ENCODE data around the gene ARFGEF2. TPM values are rescaled to one million over a fixed set of nuclear protein-coding genes. Genes with fewer than 3 reads are reported as not detected.

Gene ARFGEF2
- total RNA-seq, 2 experiments from 2014 or later: 19.8 to 20.6 TPM

- H3K4me1 Mint-ChIP-seq: no peaks in the 10 kb centered on the region
- H3K9me3 Mint-ChIP-seq: no peaks in the 10 kb centered on the region
- H3K27me3 Mint-ChIP-seq: no peaks in the 10 kb centered on the region
- ATAC-seq (ENCODE audit: low read depth) (no peak), DNase-seq (no peak)
- H3K36me3 Mint-ChIP-seq: peaks cover 7% of the 10 kb centered on the region
- POLR2A ChIA-PET: interaction anchor here (0.7 kb wide), 1 partner anchor 22 kb away, joined by 5 read pairs; no protein-coding TSS in a partner anchor
- H3K27ac Mint-ChIP-seq: no peak overlapping the region
- no peak overlapping the region for H3K4me3 Mint-ChIP-seq
These were observed 109.6 kb downstream of the ARFGEF2 start for GRCh38 chr20:49030954-49031619.

DNA sequence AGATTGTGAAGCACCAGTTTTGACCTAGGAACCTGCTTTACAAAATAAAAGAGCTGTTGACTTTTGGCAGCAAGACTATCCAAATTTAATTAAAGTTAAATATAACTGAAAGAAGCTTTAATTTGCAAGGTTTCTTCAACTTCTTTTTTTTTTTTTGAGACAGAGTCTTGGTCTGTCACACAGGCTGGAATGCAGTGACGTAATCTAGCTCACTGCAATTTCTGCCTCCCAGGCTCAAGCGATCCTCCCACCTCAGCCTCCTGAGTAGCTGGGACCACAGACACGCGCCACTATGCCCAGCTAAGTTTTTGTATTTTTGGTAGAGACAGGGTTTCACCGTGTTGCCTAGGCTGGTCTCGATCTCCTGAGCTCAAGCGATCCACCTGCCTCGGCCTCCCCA is 110.9 kb downstream of the ARFGEF2 start:
- DNase-seq (no peak), ATAC-seq (ENCODE audit: low read depth) (no peak)
- POLR2A ChIA-PET: no interaction called here
- peaks cover 7% of the 10 kb centered on the region for H3K36me3 Mint-ChIP-seq
- no peaks in the 10 kb centered on the region for H3K9me3 Mint-ChIP-seq
- no peaks in the 10 kb centered on the region for H3K27me3 Mint-ChIP-seq
- no peak overlapping the region for H3K27ac Mint-ChIP-seq
- no peak overlapping the region for H3K4me3 Mint-ChIP-seq
- H3K4me1 Mint-ChIP-seq: peaks cover 3% of the 10 kb centered on the region

GRCh38 chr20:49034070-49034732 is 112.7 kb downstream of the ARFGEF2 start:
- POLR2A ChIA-PET: no interaction called here
- H3K36me3 Mint-ChIP-seq: peaks cover 7% of the 10 kb centered on the region
- ATAC-seq (ENCODE audit: low read depth): no peak
- DNase-seq: no peak
- peaks cover 11% of the 10 kb centered on the region for H3K4me1 Mint-ChIP-seq
- H3K9me3 Mint-ChIP-seq: no peaks in the 10 kb centered on the region
- no peaks in the 10 kb centered on the region for H3K27me3 Mint-ChIP-seq
- no peak overlapping the region for H3K4me3 Mint-ChIP-seq
- no peak overlapping the region for H3K27ac Mint-ChIP-seq

- Mint-ChIP-seq H3K4me3 (peak overlapping the region; percentile 21), H3K9me3 (no peaks in the 10 kb centered on the region), H3K4me1 (peaks cover 12% of the 10 kb centered on the region), H3K27ac (peak overlapping the region; percentile 47), H3K27me3 (no peaks in the 10 kb centered on the region), H3K36me3 (peaks cover 5% of the 10 kb centered on the region)
- ATAC-seq (ENCODE audit: low read depth) (peak; percentile 56), DNase-seq (no peak)
- POLR2A ChIA-PET: interaction anchor here (1.0 to 1.2 kb wide), 2 partner anchors 9 to 12 kb away, joined by 3 to 7 read pairs; partner anchors contain the start of gene CSE1L
These were observed 116.5 kb downstream of the ARFGEF2 start for GRCh38 chr20:49037962-49038387.

DNA sequence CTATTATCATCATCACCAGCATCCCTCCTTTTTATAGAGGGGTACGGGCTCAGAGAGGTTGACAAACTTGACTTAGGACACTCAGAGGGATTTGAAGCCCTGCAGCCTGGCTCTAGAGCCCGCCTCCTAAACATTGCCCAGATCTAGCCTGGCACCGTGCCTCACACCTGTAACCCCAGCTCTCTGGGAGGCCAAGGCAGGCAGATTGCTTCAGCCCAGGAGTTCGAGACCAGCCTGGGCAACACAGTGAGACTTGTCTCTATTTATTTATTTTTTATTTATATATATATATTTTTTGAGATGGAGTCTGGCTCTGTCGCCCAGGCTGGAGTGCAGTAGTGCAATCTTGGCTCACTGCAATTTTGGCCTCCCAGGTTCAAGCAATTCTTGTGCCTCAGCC is 118.3 kb downstream of the ARFGEF2 start:
- no peaks in the 10 kb centered on the region for H3K9me3 Mint-ChIP-seq
- H3K4me1 Mint-ChIP-seq: peaks cover 14% of the 10 kb centered on the region
- peaks cover 3% of the 10 kb centered on the region for H3K36me3 Mint-ChIP-seq
- H3K4me3 Mint-ChIP-seq: no peak overlapping the region
- ATAC-seq (ENCODE audit: low read depth): no peak
- no peak overlapping the region for H3K27ac Mint-ChIP-seq
- H3K27me3 Mint-ChIP-seq: no peaks in the 10 kb centered on the region
- POLR2A ChIA-PET: interaction anchor here (0.5 kb wide), 1 partner anchor 25 kb away, joined by 3 read pairs; no protein-coding TSS in a partner anchor
- no peak for DNase-seq

DNA sequence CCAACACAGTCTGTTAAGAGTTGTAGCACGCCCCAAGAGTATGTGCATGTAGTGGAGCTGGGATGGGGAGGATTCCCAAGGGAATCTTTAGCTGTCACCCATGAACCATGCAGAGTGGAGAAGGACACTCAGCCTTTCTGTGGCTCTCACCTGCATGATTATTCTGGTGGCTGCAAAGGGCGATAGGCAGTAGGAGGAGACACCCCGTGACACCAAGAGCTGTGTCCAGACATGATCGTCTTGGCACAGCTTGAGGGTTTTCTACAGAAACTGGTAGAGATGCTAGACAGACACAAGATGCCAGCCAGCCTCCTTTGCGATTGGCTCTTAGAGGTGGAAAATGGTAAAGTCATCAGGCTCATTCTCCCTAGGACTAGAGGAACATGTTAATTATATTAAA is 121.5 kb downstream of the ARFGEF2 start:
- Mint-ChIP-seq H3K27me3 (no peaks in the 10 kb centered on the region), H3K4me1 (peaks cover 21% of the 10 kb centered on the region), H3K27ac (no peak overlapping the region), H3K9me3 (no peaks in the 10 kb centered on the region), H3K4me3 (no peak overlapping the region), H3K36me3 (peaks cover 9% of the 10 kb centered on the region)
- POLR2A ChIA-PET: no interaction called here
- ATAC-seq (ENCODE audit: low read depth): no peak
- no peak for DNase-seq

GRCh38 chr20:49045440-49046086 is 124.1 kb downstream of the ARFGEF2 start:
- Mint-ChIP-seq H3K27ac (peak overlapping the region; percentile 99), H3K27me3 (no peaks in the 10 kb centered on the region), H3K36me3 (peaks cover 20% of the 10 kb centered on the region), H3K4me1 (peaks cover 27% of the 10 kb centered on the region), H3K9me3 (no peaks in the 10 kb centered on the region), H3K4me3 (peak overlapping the region; percentile 97)
- ATAC-seq (ENCODE audit: low read depth) (peak; percentile 11), DNase-seq (no peak)
- POLR2A ChIA-PET: interaction anchor here (0.5 to 2.4 kb wide), 19 partner anchors 8 to 1403 kb away, joined by 3 to 7 read pairs (median 4); partner anchors contain the start of genes ARFGEF2, DDX27, STAU1 and ZNFX1

- H3K4me1 Mint-ChIP-seq: peaks cover 29% of the 10 kb centered on the region
- peaks cover 26% of the 10 kb centered on the region for H3K36me3 Mint-ChIP-seq
- POLR2A ChIA-PET: interaction anchor here (0.5 to 2.4 kb wide), 25 partner anchors 8 to 1690 kb away, joined by 3 to 7 read pairs (median 4); partner anchors contain the start of genes ARFGEF2, DDX27, STAU1 and ZMYND8
These were observed 124.8 kb downstream of the ARFGEF2 start, which contains the start of gene CSE1L for GRCh38 chr20:49046087-49046900. CSE1L (plus strand) TSS chr20:49046312; CDS start chr20:49058464, 12,152 bp downstream.

GRCh38 chr20:49052334-49052733 is 130.8 kb downstream of the ARFGEF2 start:
- peak overlapping the region; percentile 3 for H3K4me3 Mint-ChIP-seq
- DNase-seq: no peak
- H3K9me3 Mint-ChIP-seq: no peaks in the 10 kb centered on the region
- no peak for ATAC-seq (ENCODE audit: low read depth)
- H3K27ac Mint-ChIP-seq: no peak overlapping the region
- peaks cover 39% of the 10 kb centered on the region for H3K36me3 Mint-ChIP-seq
- POLR2A ChIA-PET: no interaction called here
- H3K4me1 Mint-ChIP-seq: peaks cover 35% of the 10 kb centered on the region
- no peaks in the 10 kb centered on the region for H3K27me3 Mint-ChIP-seq

More at GRCh38 chr20:49046087-49046900, 124.8 kb downstream of the ARFGEF2 start, which contains the start of gene CSE1L:
- H3K9me3 Mint-ChIP-seq: no peaks in the 10 kb centered on the region
- no peaks in the 10 kb centered on the region for H3K27me3 Mint-ChIP-seq
- DNase-seq: peak; percentile 99
- peak within 1 kb of the TSS; percentile 97 for H3K4me3 Mint-ChIP-seq
- peak within 1 kb of the TSS; percentile 99 for H3K27ac Mint-ChIP-seq
- peak; percentile 90 for ATAC-seq (ENCODE audit: low read depth)

DNA sequence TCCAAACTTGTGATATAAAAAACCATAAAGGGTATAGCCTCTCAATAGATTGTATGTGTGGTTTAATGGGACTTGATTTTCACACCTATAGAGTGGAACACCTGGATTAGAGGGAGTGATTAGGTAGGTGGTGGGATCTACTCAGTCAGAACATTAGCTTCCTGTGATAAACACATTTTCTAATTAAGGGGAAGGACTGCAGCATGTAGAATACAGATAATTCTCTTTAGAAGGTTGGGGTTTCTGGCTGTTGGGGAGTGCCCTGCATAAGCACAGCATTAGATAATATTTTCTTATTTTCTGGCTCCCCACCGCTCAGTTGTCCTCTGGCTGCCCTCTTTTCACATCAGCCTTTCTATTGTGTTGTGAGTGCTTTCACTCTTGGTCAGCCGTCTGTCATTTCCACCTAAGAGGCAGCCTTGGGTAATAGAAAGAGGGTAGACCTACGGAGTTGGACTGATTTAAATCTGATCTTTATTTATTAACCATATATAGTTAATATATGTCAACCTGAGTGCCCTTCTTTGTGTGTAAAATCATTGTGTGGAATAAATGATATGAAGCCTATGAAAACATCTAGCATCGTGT is 132.6 kb downstream of the ARFGEF2 start:
- POLR2A ChIA-PET: no interaction called here
- peaks cover 22% of the 10 kb centered on the region for H3K4me1 Mint-ChIP-seq

GRCh38 chr20:49063279-49063678 is 141.8 kb downstream of the ARFGEF2 start:
- H3K4me3 Mint-ChIP-seq: no peak overlapping the region
- no peak for ATAC-seq (ENCODE audit: low read depth)
- DNase-seq: no peak
- no peaks in the 10 kb centered on the region for H3K9me3 Mint-ChIP-seq
- no peak overlapping the region for H3K27ac Mint-ChIP-seq
- peaks cover 17% of the 10 kb centered on the region for H3K36me3 Mint-ChIP-seq
- no peaks in the 10 kb centered on the region for H3K4me1 Mint-ChIP-seq
- POLR2A ChIA-PET: interaction anchor here (0.6 kb wide), 2 partner anchors 189 to 246 kb away, joined by 3 read pairs; no protein-coding TSS in a partner anchor
- no peaks in the 10 kb centered on the region for H3K27me3 Mint-ChIP-seq

More for the DNA sequence above, 132.6 kb downstream of the ARFGEF2 start:
- no peak for DNase-seq
- peak overlapping the region; percentile 28 for H3K27ac Mint-ChIP-seq
- ATAC-seq (ENCODE audit: low read depth): no peak
- no peaks in the 10 kb centered on the region for H3K27me3 Mint-ChIP-seq
- no peak overlapping the region for H3K4me3 Mint-ChIP-seq
- H3K36me3 Mint-ChIP-seq: peaks cover 28% of the 10 kb centered on the region
- no peaks in the 10 kb centered on the region for H3K9me3 Mint-ChIP-seq

GRCh38 chr20:49074521-49074920 is 153.0 kb downstream of the ARFGEF2 start:
- POLR2A ChIA-PET: interaction anchor here (2.4 kb wide), 1 partner anchor 28 kb away, joined by 6 read pairs; the partner anchor contains the start of gene CSE1L
- Mint-ChIP-seq H3K4me1 (peaks cover 5% of the 10 kb centered on the region), H3K27me3 (no peaks in the 10 kb centered on the region), H3K9me3 (no peaks in the 10 kb centered on the region), H3K4me3 (no peak overlapping the region), H3K27ac (peak overlapping the region; percentile 6), H3K36me3 (peaks cover 24% of the 10 kb centered on the region)
- no peak for DNase-seq
- ATAC-seq (ENCODE audit: low read depth): no peak
